LoVo (cell line): Measurements from ENCODE around the gene GLRX.
"Not testable (repeated sequence)": the region's sequence is repeated elsewhere in the genome, so short reads cannot be mapped to it uniquely, and the experiment has no call there.

Experiments used
- DNase-seq: peaks from one replicate; pipeline ENCODE4 v3.0.0-alpha.2; 2016; ENCODE audit warnings: low spot score

GLRX gene

GRCh38 chr5:95826949-95827891 is 4.7 kb upstream of the GLRX start:
- no peak for DNase-seq

DNA sequence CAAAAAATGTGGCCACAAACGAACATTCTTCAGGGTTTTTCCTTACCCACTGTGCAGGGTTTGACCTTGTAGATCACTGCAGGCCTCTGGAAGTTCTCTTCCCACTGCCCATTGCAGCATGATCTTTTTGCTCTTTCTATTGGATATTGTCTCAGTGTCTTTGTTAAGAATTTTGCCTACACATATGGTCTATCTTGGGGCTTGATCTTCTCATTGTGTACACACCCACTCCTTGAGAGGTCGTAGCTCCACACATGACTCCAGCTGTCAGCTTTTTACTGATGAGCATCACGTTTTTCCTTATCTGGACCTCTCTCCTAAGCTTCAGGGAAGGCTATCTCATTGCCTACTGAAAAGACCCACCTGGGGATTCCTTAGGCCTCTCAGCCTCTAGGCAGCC is 3.0 kb upstream of the GLRX start:
- no peak for DNase-seq

DNA sequence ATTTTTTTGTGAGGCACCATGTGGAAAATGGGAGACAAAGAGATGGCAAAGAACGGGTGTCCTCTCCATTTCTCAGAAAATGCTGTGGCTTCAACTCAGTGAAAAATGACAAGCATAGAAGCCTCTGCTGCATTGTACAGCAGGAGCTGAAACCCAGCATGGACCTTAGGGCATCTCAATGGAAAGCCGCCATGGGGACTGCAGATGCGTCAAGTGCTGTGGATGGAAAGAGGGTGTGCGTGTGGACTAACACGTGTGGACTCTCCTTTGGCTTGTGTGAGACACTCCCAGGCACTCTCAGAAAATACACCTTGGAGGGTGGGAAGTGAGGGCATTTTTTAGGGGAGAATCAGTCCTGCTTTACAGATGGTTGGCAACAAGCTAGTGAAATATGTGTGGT is 2.2 kb upstream of the GLRX start:
- no peak for DNase-seq

- DNase-seq = peak; percentile 91
Observed at GRCh38 chr5:95823738-95824609, 1.4 kb upstream of the GLRX start.

DNA sequence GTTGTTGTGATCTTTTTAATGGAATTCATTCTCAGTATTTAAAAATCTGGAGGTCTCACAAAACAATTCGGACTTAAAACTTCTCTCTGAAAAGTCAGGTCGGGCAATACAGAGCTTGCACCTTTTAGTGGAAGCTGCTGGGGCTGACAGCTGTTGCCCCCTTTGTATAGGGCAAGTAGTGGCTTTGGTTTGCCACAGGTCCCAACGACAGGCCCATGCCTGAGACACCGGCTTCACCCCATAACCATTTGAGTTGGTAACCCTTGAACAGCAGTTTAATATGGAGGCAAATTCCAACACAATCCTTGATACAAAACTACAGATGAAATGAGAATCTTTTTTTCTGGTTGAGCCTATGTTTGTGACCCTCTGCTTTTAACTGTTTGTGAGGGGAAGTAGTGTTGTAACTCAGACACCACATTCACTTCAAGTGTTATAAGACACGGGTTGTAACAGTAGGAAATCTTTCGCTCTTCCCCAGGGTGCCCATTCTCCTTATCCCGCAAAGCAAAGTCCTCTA is 752 bp upstream of the GLRX start:
- no peak for DNase-seq

- peak; percentile 27 for DNase-seq
Observed at GRCh38 chr5:95822043-95822541, 434 bp downstream of the GLRX start.

DNA sequence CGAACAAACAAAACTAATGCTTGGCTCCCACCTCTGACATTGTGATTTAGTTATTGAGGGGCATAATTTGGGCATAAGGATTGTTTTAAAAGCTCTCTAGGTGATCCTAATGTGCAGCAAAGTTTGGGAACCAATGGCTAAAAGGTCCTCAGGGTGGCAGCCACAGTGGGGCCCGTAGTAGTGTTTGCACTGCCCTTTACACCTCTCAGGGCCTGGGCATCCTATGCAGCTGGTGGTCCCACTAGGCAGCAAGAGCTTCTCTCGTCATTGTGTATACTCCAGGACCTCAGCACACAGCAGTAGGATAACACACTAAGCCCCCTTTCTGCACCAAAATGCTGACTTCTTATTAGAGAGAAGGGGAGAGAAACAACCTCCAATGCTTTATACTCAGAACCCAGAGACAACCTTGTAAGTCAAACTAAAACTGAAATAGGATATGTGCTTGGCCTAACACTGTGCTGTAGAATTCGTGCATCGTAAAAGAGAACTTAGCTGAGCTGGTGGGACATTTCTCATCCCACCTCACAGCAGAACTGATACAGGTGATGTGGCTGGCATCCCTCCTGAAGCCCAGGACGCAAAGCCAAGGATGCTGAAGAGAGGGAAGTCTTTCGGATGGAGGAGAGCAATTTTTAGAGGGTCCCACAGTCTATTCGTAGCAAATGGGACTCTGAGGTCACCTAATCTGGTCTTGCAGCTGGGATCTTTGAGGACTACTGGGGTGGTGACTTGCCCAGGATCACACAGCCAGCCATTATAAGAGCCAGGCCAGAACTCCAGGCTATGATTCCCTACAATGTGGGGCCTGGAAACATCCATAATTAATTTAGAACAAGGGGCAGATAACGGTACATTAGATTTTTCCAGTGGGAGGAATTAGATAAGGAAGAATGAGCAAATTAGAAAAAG is 1.2 kb downstream of the GLRX start:
- no peak for DNase-seq

GRCh38 chr5:95818181-95819147 is 4.1 kb downstream of the GLRX start:
- no peak for DNase-seq

- DNase-seq = peak; percentile 7
Observed at GRCh38 chr5:95817430-95817829, 5.1 kb downstream of the GLRX start.

GRCh38 chr5:95816776-95817175 is 5.8 kb downstream of the GLRX start:
- no peak for DNase-seq

- no peak for DNase-seq
Observed at GRCh38 chr5:95816341-95816740, 6.2 kb downstream of the GLRX start.

- no peak for DNase-seq
Observed at GRCh38 chr5:95815155-95815729, 7.3 kb downstream of the GLRX start.

DNA sequence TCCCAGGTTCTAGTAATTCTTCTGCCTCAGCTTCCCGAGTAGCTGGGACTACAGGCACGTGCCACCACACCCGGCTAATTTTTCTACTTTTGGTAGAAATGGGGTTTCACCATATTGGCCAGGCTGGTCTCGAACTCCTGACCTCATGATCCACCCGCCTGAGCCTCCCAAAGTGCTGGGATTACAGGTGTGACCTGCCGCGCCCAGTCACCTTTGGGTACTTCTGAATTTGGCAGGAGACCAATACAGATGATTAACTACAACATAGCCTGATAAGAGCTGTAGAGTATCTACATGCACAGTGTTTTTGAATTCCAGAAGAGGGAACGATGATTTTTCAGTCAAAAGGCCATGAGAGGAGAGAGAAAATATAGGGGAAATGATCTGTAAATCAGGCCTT is 9.5 kb downstream of the GLRX start:
- peak; percentile 39 for DNase-seq

DNA sequence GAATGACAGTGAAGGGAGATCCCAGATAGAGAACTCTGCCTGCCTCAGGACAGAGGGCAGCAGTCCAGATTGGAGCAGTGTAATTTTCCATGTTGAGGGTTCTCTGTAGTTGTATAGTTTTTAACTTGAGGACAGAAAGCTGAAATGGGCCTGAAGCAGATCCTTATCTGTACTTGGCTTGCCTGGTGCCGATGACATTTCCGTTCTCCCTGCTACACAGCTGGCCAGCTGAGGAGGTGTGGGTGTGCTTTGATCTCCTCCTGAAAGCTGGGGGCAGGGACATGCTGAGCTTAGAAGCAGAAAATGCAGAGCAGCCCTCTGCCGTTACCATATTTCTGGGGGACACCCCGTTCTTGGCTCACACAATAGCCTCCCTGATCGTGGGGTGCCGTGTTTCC is 10.5 kb downstream of the GLRX start:
- no peak for DNase-seq

GRCh38 chr5:95811461-95812073 is 11.0 kb downstream of the GLRX start:
- not testable (repeated sequence) for DNase-seq

GRCh38 chr5:95811126-95811423 is 11.5 kb downstream of the GLRX start:
- not testable (repeated sequence) for DNase-seq

- no peak for DNase-seq
Observed at GRCh38 chr5:95810305-95811125, 12.0 kb downstream of the GLRX start.

DNA sequence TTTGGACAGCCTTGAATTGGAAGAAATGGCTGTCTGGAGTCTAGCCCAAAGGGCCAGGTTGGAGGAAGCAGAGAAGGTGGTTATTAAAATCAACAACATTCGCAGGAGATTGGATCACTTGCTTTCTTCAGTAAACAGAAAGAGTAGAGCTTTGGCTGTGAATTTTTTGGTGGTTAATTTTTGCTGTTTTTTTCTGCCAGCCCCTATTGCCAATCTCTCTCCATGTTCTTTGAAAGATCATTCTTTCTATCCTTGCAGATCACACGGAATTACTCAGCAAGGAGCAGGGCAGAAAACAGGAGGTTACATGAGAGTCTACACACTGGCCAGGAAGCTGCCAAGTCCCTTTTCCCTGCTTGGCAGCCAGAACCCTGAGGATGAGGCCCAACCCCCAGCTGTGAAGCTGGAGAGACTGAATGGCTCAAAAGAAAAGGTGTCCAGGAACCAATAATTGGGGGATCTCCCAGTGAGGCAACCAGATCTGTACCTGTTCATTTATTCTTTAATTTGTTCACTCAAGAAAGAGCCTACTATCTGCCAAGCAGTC is 13.0 kb downstream of the GLRX start:
- DNase-seq = no peak
